SK-N-SH (cell line): ENCODE results near the gene PLB1. TPM values are rescaled to one million over a fixed set of nuclear protein-coding genes. Genes with fewer than 3 reads are reported as not detected.

Source experiments
- CTCF ChIA-PET: fragments of 300-600, 350-600 bp; formaldehyde crosslinking; extraction: SDS; loops from one replicate; lab custom pipeline; 2021; lab: Yijun Ruan, JAX
- POLR2A ChIA-PET: fragments of 350-600 bp; sonication (Branson Sonifier 250); formaldehyde crosslinking; extraction: SDS; loops from one replicate; lab custom pipeline; 2020; ENCODE audit warnings: antibody characterized with exemption, inconsistent platforms; lab: Yijun Ruan, JAX
- DNase-seq: peaks from one replicate; pipeline ENCODE4 v3.0.0; 2012
- H2AFZ ChIP-seq: fragments of 200-600 bp; sonication (generic); 2 replicates; pipeline ENCODE4 v1.8.1; 2016; ENCODE audit warnings: antibody characterized with exemption, mild to moderate bottlenecking, low read depth
- H3F3A ChIP-seq: fragments of 200-600 bp; sonication (generic); replicated peaks from 2 replicates; pipeline ENCODE3; 2016; ENCODE audit warnings: antibody characterized with exemption, mild to moderate bottlenecking; ENCODE audit not compliant: insufficient read depth
- H3K27ac ChIP-seq, 2 experiments: fragments of 200-500 bp in 1 of 2; fragments of 200-600 bp in 1 of 2; sonication (Bioruptor generic) in 1 of 2; sonication (generic), shearing (Covaris generic) in 1 of 2; 2 replicates each; pipeline versions ENCODE4 v1.5.1 to v1.6.1; 2014 to 2016; ENCODE audit warnings: low read depth in 2 of 2, inconsistent platforms in 1 of 2, low read length in 1 of 2, mild to moderate bottlenecking in 1 of 2, mixed read lengths in 1 of 2
- H3K27me3 ChIP-seq: fragments of 200-600 bp; sonication (generic), shearing (Covaris generic); 2 replicates; pipeline ENCODE4 v1.6.1; 2016; ENCODE audit warnings: mixed run types; ENCODE audit not compliant: insufficient read depth
- H3K36me3 ChIP-seq, 2 experiments: fragments of 200-500 bp in 1 of 2; fragments of 200-600 bp in 1 of 2; sonication (Bioruptor generic) in 1 of 2; sonication (generic) in 1 of 2; replicated peaks in 1 of 2; 2 replicates each; pipeline versions ENCODE3 to v1.5.1; 2014 to 2016; ENCODE audit warnings: low read length in 1 of 2, mild to moderate bottlenecking in 1 of 2; ENCODE audit not compliant: insufficient read depth in 2 of 2, control insufficient read depth in 1 of 2
- H3K4me1 ChIP-seq, 2 experiments: fragments of 200-500 bp in 1 of 2; fragments of 200-600 bp in 1 of 2; sonication (Bioruptor generic) in 1 of 2; sonication (generic), shearing (Covaris generic) in 1 of 2; 2 replicates each; pipeline versions ENCODE4 v1.5.1 to v1.6.1; 2014 to 2016; ENCODE audit warnings: low read depth in 1 of 2, low read length in 1 of 2, mixed run types in 1 of 2; ENCODE audit not compliant: insufficient read depth in 2 of 2, control insufficient read depth in 1 of 2
- H3K4me2 ChIP-seq: fragments of 200-600 bp; sonication (generic), shearing (Covaris generic); 2 replicates; pipeline ENCODE4 v1.6.1; 2017; ENCODE audit warnings: mixed run types
- H3K4me3 ChIP-seq, 2 experiments: fragments of 200-500 bp in 1 of 2; fragments of 200-600 bp in 1 of 2; sonication (Bioruptor generic) in 1 of 2; sonication (generic), shearing (Covaris generic) in 1 of 2; 2 replicates each; pipeline versions ENCODE4 v1.5.1 to v1.8.1; 2014 to 2016; ENCODE audit warnings: low read depth in 2 of 2, inconsistent platforms in 1 of 2, low read length in 1 of 2, mild to moderate bottlenecking in 1 of 2, mixed read lengths in 1 of 2, moderate library complexity in 1 of 2
- H3K79me2 ChIP-seq: fragments of 200-600 bp; sonication (generic); 2 replicates; pipeline ENCODE4 v1.8.1; 2017; ENCODE audit warnings: mild to moderate bottlenecking; ENCODE audit not compliant: insufficient read depth
- H3K9ac ChIP-seq: fragments of 200-600 bp; sonication (generic); 2 replicates; pipeline ENCODE4 v1.6.1; 2017; ENCODE audit warnings: mixed run types
- H3K9me2 ChIP-seq: fragments of 200-600 bp; sonication (generic); 2 replicates; pipeline ENCODE4 v1.6.1; 2017; ENCODE audit warnings: mixed run types
- H3K9me3 ChIP-seq: fragments of 200-600 bp; sonication (generic); 2 replicates; pipeline ENCODE4 v1.6.1; 2017; ENCODE audit warnings: mixed run types, mild to moderate bottlenecking, moderate library complexity
- H4K20me1 ChIP-seq: fragments of 200-600 bp; sonication (generic); 2 replicates; pipeline ENCODE4 v1.6.1; 2017; ENCODE audit warnings: mild to moderate bottlenecking, mixed run types; ENCODE audit not compliant: insufficient read depth
- CHD2 ChIP-seq: fragments of 150-350 bp; IDR thresholded peaks from 2 replicates; pipeline ENCODE4 v1.6.1; 2018; ENCODE audit warnings: low read length; ENCODE audit not compliant: partially characterized antibody
- ELF1 ChIP-seq: IDR thresholded peaks from 2 replicates; pipeline ENCODE4 v1.4.0; 2012
- EP300 ChIP-seq, 2 experiments: IDR thresholded peaks; 2 replicates each; pipeline versions ENCODE4 v1.4.0 to v1.6.1; 2012; ENCODE audit warnings: borderline replicate concordance in 1 of 2, low read depth in 1 of 2, low read length in 1 of 2
- EZH2phosphoT487 ChIP-seq: fragments of 200-600 bp; sonication (generic); IDR thresholded peaks from 2 replicates; pipeline ENCODE4 v1.6.1; 2017; ENCODE audit warnings: low read depth, mixed run types, mild to moderate bottlenecking, antibody characterized with exemption, moderate library complexity, borderline replicate concordance
- FOSL2 ChIP-seq: IDR thresholded peaks from 2 replicates; pipeline ENCODE4 v1.4.0; 2012; ENCODE audit warnings: low read depth, mild to moderate bottlenecking, moderate library complexity, borderline replicate concordance
- FOXJ3 ChIP-seq: sonication (generic); formaldehyde crosslinking; IDR thresholded peaks from 2 replicates; pipeline ENCODE4 v1.5.1; 2020; ENCODE audit warnings: mild to moderate bottlenecking, missing genetic modification reagents
- FOXM1 ChIP-seq: IDR thresholded peaks from 2 replicates; pipeline ENCODE4 v1.4.0; 2012; ENCODE audit warnings: low read depth, mild to moderate bottlenecking
- GABPA ChIP-seq: IDR thresholded peaks from 2 replicates; pipeline ENCODE4 v1.4.0; 2012; ENCODE audit warnings: low read depth, mild to moderate bottlenecking
- GATA2 ChIP-seq: sonication (generic); formaldehyde crosslinking; IDR thresholded peaks from 2 replicates; pipeline ENCODE4 v1.5.0; 2020; ENCODE audit warnings: mild to moderate bottlenecking, missing genetic modification reagents
- MAX ChIP-seq: IDR thresholded peaks from 2 replicates; pipeline ENCODE4 v1.4.0; 2012; ENCODE audit warnings: low read depth
- MEF2A ChIP-seq: IDR thresholded peaks from 2 replicates; pipeline ENCODE4 v1.4.0; 2012; ENCODE audit warnings: low read depth, borderline replicate concordance
- RCOR1 ChIP-seq: fragments of 150-350 bp; IDR thresholded peaks from 2 replicates; pipeline ENCODE4 v1.6.1; 2017; ENCODE audit warnings: antibody characterized with exemption, low read length
- RXRA ChIP-seq: IDR thresholded peaks from 2 replicates; pipeline ENCODE4 v1.4.0; 2012; ENCODE audit warnings: low read depth, mild to moderate bottlenecking, borderline replicate concordance
- TAF1 ChIP-seq: IDR thresholded peaks from 2 replicates; pipeline ENCODE4 v1.6.1; 2012; ENCODE audit warnings: low read depth, mild to moderate bottlenecking, low read length, moderate library complexity, borderline replicate concordance
- TCF12 ChIP-seq: IDR thresholded peaks from 2 replicates; pipeline ENCODE4 v1.4.0; 2012
- TEAD4 ChIP-seq: IDR thresholded peaks from 2 replicates; pipeline ENCODE4 v1.4.0; 2012; ENCODE audit warnings: mild to moderate bottlenecking, borderline replicate concordance; ENCODE audit not compliant: insufficient read depth
- USF1 ChIP-seq: IDR thresholded peaks from 2 replicates; pipeline ENCODE4 v1.4.0; 2012; ENCODE audit warnings: low read depth, borderline replicate concordance
- USF2 ChIP-seq: fragments of 150-350 bp; IDR thresholded peaks from 2 replicates; pipeline ENCODE4 v1.6.1; 2017; ENCODE audit warnings: antibody characterized with exemption, low read length, low read depth, borderline replicate concordance
- WGBS: methylation state at CpG from one replicate; pipeline ENCODE4 v1.1.6; 2017; ENCODE audit warnings: low lambda C conversion rate; 5-methylcytosine and 5-hydroxymethylcytosine counted together
- polyA plus RNA-seq, 3 experiments: library from polyadenylated mRNA; depleted of rRNA; stranded (reverse); fragments of >200 nt; gene quantifications; 2 replicates each; pipeline ENCODE4 v1.2.3, GENCODE V29; 2012

Gene PLB1
- polyA plus RNA-seq, 1 of the 3 experiments (the other 2 are of a cell fraction) = 0.10 TPM

- TF ChIP-seq USF1 = no peak
These were observed 1.3 kb downstream of the PLB1 start (continued) for GRCh38 chr2:28497206-28497605.

- H3K27me3 ChIP-seq = peaks cover 17% of the 10 kb centered on the region; the same call in 1 of the 2 replicates
- no peak for DNase-seq
- CTCF ChIA-PET = interaction anchor here (0.7 kb wide), 1 partner anchor 13 kb away, joined by 3 read pairs; no protein-coding TSS in a partner anchor
These were observed 3.4 kb downstream of the PLB1 start for GRCh38 chr2:28499282-28499681.

GRCh38 chr2:28505361-28505760, 9.5 kb downstream of the PLB1 start:
- H3K79me2 ChIP-seq = no peaks in the 10 kb centered on the region
- WGBS = 36% methylated on average over 4 of the region's 4 CpGs
- H2AFZ ChIP-seq = no peak overlapping the region
- no peaks in the 10 kb centered on the region for H3K9me2 ChIP-seq
- peaks cover 21% of the 10 kb centered on the region; the same call in 1 of the 2 replicates for H3K27me3 ChIP-seq
- no peak for TF ChIP-seq USF2
- TF ChIP-seq GATA2 (CRISPR knock-in tag) = no peak
- TF ChIP-seq ELF1 = no peak
- no peak for TF ChIP-seq FOSL2
- TF ChIP-seq FOXJ3 = no peak
- TF ChIP-seq CHD2 = no peak
- TF ChIP-seq GABPA = no peak
- TF ChIP-seq RCOR1 = no peak
- TF ChIP-seq USF1 = no peak
- TF ChIP-seq RXRA = no peak
- no peak for TF ChIP-seq FOXM1
- no peak for TF ChIP-seq EZH2phosphoT487
- H3K27ac ChIP-seq = no peak overlapping the region
- no peak overlapping the region for H3K9ac ChIP-seq
- H3K4me3 ChIP-seq = no peak overlapping the region
- no peaks in the 10 kb centered on the region for H4K20me1 ChIP-seq
- no peaks in the 10 kb centered on the region for H3K36me3 ChIP-seq
- no peaks in the 10 kb centered on the region for H3K4me1 ChIP-seq
- no peaks in the 10 kb centered on the region for H3K9me3 ChIP-seq
- no peak for DNase-seq
- CTCF ChIA-PET = interaction anchor here (1.2 kb wide), 1 partner anchor 13 kb away, joined by 5 read pairs; no protein-coding TSS in a partner anchor
- H3K4me2 ChIP-seq = no peak overlapping the region
- POLR2A ChIA-PET = no interaction called here
- H3F3A ChIP-seq = no peaks in the 10 kb centered on the region

More at GRCh38 chr2:28499282-28499681, 3.4 kb downstream of the PLB1 start:
- no peak overlapping the region for H3K4me2 ChIP-seq
- H3K4me3 ChIP-seq = no peak overlapping the region
- TF ChIP-seq FOXM1 = no peak
- no peak for TF ChIP-seq EP300 (IDR thresholded peaks at IDR 0.05; ENCODE audit: borderline replicate concordance in 1 of 2, low read depth in 1 of 2, low read length in 1 of 2)
- no peak for TF ChIP-seq MAX
- TF ChIP-seq TAF1 = no peak
- TF ChIP-seq TCF12 = no peak
- no peak for TF ChIP-seq TEAD4
- TF ChIP-seq MEF2A = no peak
- TF ChIP-seq, all 33 proteins: peak for 0
- no peak overlapping the region for H3K9ac ChIP-seq
- no peaks in the 10 kb centered on the region for H3K79me2 ChIP-seq
- no peaks in the 10 kb centered on the region for H3K4me1 ChIP-seq
- no peaks in the 10 kb centered on the region for H3K9me2 ChIP-seq
- H3F3A ChIP-seq = no peaks in the 10 kb centered on the region
- H3K27ac ChIP-seq = no peak overlapping the region
- 65% methylated on average over 5 of the region's 5 CpGs for WGBS
- H3K36me3 ChIP-seq = no peaks in the 10 kb centered on the region
- no peak overlapping the region for H2AFZ ChIP-seq
- H4K20me1 ChIP-seq = no peaks in the 10 kb centered on the region
- H3K9me3 ChIP-seq = no peaks in the 10 kb centered on the region
- POLR2A ChIA-PET = no interaction called here
